Activated CD8-positive, alpha-beta memory T cell treated with anti-CD3 and anti-CD28 coated beads for 48 hours (primary cell): ENCODE measurements around the gene FAM110C.

ENCODE experiments used
- DNase-seq, 3 experiments: peaks; one replicate each; pipeline ENCODE4 v3.0.0-alpha.2; 2020; ENCODE audit warnings: low read depth in 2 of 3, low spot score in 2 of 3

The FAM110C gene

DNA sequence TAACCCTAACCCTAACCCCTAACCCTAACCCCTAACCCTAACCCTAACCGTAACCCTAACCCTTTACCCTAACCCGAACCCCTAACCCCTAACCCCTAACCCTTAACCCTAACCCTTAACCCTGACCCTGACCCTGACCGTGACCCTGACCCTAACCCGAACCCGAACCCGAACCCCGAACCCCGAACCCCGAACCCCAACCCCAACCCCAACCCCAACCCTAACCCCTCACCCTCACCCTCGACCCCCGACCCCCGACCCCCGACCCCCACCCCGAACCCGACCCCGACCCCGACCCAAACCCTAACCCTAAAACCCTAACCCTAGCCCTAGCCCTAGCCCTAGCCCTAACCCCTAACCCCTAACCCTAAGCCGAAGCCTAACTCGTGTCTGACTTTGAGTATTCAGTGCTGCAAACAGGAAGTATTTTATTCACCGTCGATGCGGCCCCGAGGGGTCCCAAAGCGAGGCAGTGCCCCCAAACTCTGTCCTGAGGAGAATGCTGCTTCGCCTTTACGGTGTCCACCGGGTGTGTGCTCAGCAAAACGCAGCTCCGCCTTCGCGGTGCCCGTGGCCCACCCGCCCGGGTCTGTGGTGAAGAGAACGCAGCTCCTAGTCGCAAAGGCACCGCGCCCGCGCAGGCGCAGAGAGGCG is 36.0 kb downstream of the FAM110C start:
- DNase-seq = no peak
